GM23338 (cell line): ENCODE measurements around the gene AKNAD1. TPM values are rescaled to one million over a fixed set of nuclear protein-coding genes. Genes with fewer than 3 reads are reported as not detected.

ENCODE experiments used
- ATAC-seq: fragments of 200-7000 bp; cut with Tn5 transposase; 3 replicates; pipeline ENCODE4 v1.9.1; 2020
- DNase-seq: peaks from one replicate; pipeline ENCODE4 v3.0.0-alpha.2; 2015; ENCODE audit warnings: low spot score
- H2AFZ ChIP-seq: fragments of 200-600 bp; sonication (generic); 2 replicates; pipeline ENCODE4 v1.8.0; 2016; ENCODE audit warnings: antibody characterized with exemption, mild to moderate bottlenecking, moderate library complexity
- H3F3A ChIP-seq: fragments of 200-600 bp; sonication (generic); replicated peaks from 2 replicates; pipeline ENCODE4 v1.8.0; 2017; ENCODE audit warnings: antibody characterized with exemption, mixed run types, low read depth
- H3K27ac ChIP-seq: fragments of 200-600 bp; sonication (generic); 2 replicates; pipeline ENCODE4 v1.6.1; 2016; ENCODE audit warnings: low read depth
- H3K27me3 ChIP-seq: fragments of 200-600 bp; sonication (generic); 2 replicates; pipeline ENCODE4 v1.8.0; 2016; ENCODE audit warnings: mild to moderate bottlenecking, mixed run types, moderate library complexity; ENCODE audit not compliant: insufficient read depth
- H3K36me3 ChIP-seq: fragments of 200-600 bp; sonication (generic); 2 replicates; pipeline ENCODE4 v1.8.0; 2016; ENCODE audit warnings: mild to moderate bottlenecking; ENCODE audit not compliant: insufficient read depth
- H3K4me1 ChIP-seq: fragments of 200-600 bp; sonication (generic); 2 replicates; pipeline ENCODE4 v1.8.0; 2016; ENCODE audit warnings: mild to moderate bottlenecking, moderate library complexity; ENCODE audit not compliant: insufficient read depth
- H3K4me2 ChIP-seq: fragments of 200-600 bp; sonication (generic); 2 replicates; pipeline ENCODE4 v1.7.1; 2017; ENCODE audit warnings: mixed run types
- H3K4me3 ChIP-seq: fragments of 200-600 bp; sonication (generic); 2 replicates; pipeline ENCODE4 v1.6.1; 2016; ENCODE audit warnings: mixed run types
- H3K79me2 ChIP-seq: fragments of 200-600 bp; sonication (generic); replicated peaks from 2 replicates; pipeline ENCODE4 v1.8.0; 2017; ENCODE audit warnings: mild to moderate bottlenecking; ENCODE audit not compliant: insufficient read depth
- H3K9me2 ChIP-seq: fragments of 200-600 bp; sonication (generic); 2 replicates; pipeline ENCODE4 v1.8.0; 2017; ENCODE audit not compliant: insufficient read depth
- H4K20me1 ChIP-seq: fragments of 200-600 bp; sonication (generic); replicated peaks from 2 replicates; pipeline ENCODE4 v1.8.0; 2017; ENCODE audit warnings: mild to moderate bottlenecking; ENCODE audit not compliant: insufficient read depth
- H3K27ac Mint-ChIP-seq: 2 replicates; pipeline ENCODE4 v1.8.0; 2020; ENCODE audit warnings: inconsistent platforms, mild to moderate bottlenecking, moderate library complexity, mixed read lengths
- H3K27me3 Mint-ChIP-seq: 3 replicates; pipeline ENCODE4 v1.8.0; 2022; ENCODE audit warnings: low read depth, mild to moderate bottlenecking, moderate library complexity, mixed read lengths, inconsistent platforms; ENCODE audit not compliant: insufficient read depth, poor library complexity
- H3K36me3 Mint-ChIP-seq: 3 replicates; pipeline ENCODE4 v1.8.0; 2021; ENCODE audit warnings: low read depth, mild to moderate bottlenecking, inconsistent platforms, moderate library complexity, mixed read lengths
- H3K4me1 Mint-ChIP-seq: 3 replicates; pipeline ENCODE4 v1.8.0; 2020; ENCODE audit warnings: mild to moderate bottlenecking, inconsistent platforms, mixed read lengths
- H3K4me3 Mint-ChIP-seq: 3 replicates; pipeline ENCODE4 v1.8.0; 2021; ENCODE audit warnings: moderate library complexity, mild to moderate bottlenecking, inconsistent platforms, mixed read lengths
- H3K9me3 Mint-ChIP-seq: 3 replicates; pipeline ENCODE4 v1.8.0; 2020; ENCODE audit warnings: moderate library complexity, mild to moderate bottlenecking, inconsistent platforms, mixed read lengths
- ETS1 ChIP-seq: IDR thresholded peaks from 2 replicates; pipeline ENCODE4 v1.6.1; 2016; ENCODE audit warnings: antibody characterized with exemption
- EZH2 ChIP-seq: fragments of 200-600 bp; sonication (generic); IDR thresholded peaks from one replicate; pipeline ENCODE4 v1.8.0; 2017; ENCODE audit warnings: antibody characterized with exemption, mild to moderate bottlenecking, low read depth; ENCODE audit not compliant: unreplicated experiment
- EZH2phosphoT487 ChIP-seq: fragments of 200-600 bp; sonication (generic); IDR thresholded peaks from one replicate; pipeline ENCODE4 v1.8.1; 2018; ENCODE audit warnings: antibody characterized with exemption; ENCODE audit not compliant: unreplicated experiment
- JUNB ChIP-seq: IDR thresholded peaks from one replicate; pipeline ENCODE4 v1.6.1; 2016; ENCODE audit warnings: antibody characterized with exemption; ENCODE audit not compliant: unreplicated experiment
- NANOG ChIP-seq: IDR thresholded peaks from 2 replicates; pipeline ENCODE4 v1.6.1; 2016; ENCODE audit warnings: antibody characterized with exemption, borderline replicate concordance
- POLR2AphosphoS5 ChIP-seq: IDR thresholded peaks from 2 replicates; pipeline ENCODE4 v1.6.1; 2016; ENCODE audit warnings: antibody characterized with exemption, low read depth
- ZNF114 ChIP-seq: fragments of 250-450 bp; sonication (Bioruptor Pico); IDR thresholded peaks from 2 replicates; pipeline ENCODE4 v1.5.0; 2020; ENCODE audit warnings: mild to moderate bottlenecking, moderate library complexity
- ZNF331 ChIP-seq: fragments of 250-450 bp; sonication (Bioruptor Pico); IDR thresholded peaks from 2 replicates; pipeline ENCODE4 v1.5.0; 2020; ENCODE audit warnings: low read depth, mild to moderate bottlenecking, moderate library complexity
- ZNF462 ChIP-seq: fragments of 250-450 bp; sonication (Bioruptor Pico); IDR thresholded peaks from 2 replicates; pipeline ENCODE4 v1.5.0; 2020; ENCODE audit warnings: mild to moderate bottlenecking, moderate library complexity
- polyA plus RNA-seq: library from polyadenylated mRNA; unstranded; fragments of >200 nt; fragmentation: Nextera tagmentation; extraction: Ambion mirVana; gene quantifications from 2 replicates; pipeline ENCODE4 v1.2.1, GENCODE V29; 2016
- total RNA-seq: library from RNA; depleted of rRNA; stranded (reverse); fragments of >200 nt; shearing (Covaris generic); gene quantifications from 2 replicates; pipeline ENCODE4 v1.2.3, GENCODE V29; 2014
- TF ChIP-seq, protein P1 (sequence below): IDR thresholded peaks from one replicate; pipeline ENCODE4 v1.6.1; 2018; ENCODE audit warnings: antibody characterized with exemption; ENCODE audit not compliant: unreplicated experiment

AKNAD1 gene
- total and polyA plus RNA-seq, 2 experiments from 2014 or later: not detected

DNA sequence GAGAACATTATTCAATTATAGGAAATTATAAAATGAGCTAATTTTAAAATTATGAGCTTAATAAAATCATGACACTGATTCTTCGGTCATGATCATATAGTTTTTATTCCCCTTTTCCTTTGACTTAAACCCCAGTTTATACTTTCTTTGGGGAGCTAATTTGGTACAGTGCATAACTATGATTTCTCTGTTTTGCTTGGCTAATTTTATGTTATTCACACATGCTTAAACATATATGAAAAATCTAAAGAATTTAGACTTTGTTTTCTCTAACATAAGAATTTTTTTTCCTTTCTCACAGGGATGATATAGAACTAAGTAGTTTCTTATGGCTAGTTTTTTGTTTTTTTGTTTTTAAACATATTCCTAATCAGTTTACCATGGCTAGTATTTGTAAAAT lies 57.9 kb downstream of the AKNAD1 start:
- no peak overlapping the region for H3K27ac ChIP-seq
- H3K4me1 ChIP-seq: no peaks in the 10 kb centered on the region
- no peaks in the 10 kb centered on the region for H3K79me2 ChIP-seq
- ATAC-seq (no peak), DNase-seq (no peak)
- Mint-ChIP-seq H3K4me1 (no peaks in the 10 kb centered on the region), H3K4me3 (no peak overlapping the region), H3K27me3 (no peaks in the 10 kb centered on the region), H3K9me3 (no peaks in the 10 kb centered on the region), H3K36me3 (peaks cover 18% of the 10 kb centered on the region), H3K27ac (no peak overlapping the region)
- H3F3A ChIP-seq: no peaks in the 10 kb centered on the region
- peaks cover 4% of the 10 kb centered on the region; the same call in 1 of the 2 replicates for H3K36me3 ChIP-seq
- H3K27me3 ChIP-seq: no peaks in the 10 kb centered on the region
- TF ChIP-seq, protein P1, sequence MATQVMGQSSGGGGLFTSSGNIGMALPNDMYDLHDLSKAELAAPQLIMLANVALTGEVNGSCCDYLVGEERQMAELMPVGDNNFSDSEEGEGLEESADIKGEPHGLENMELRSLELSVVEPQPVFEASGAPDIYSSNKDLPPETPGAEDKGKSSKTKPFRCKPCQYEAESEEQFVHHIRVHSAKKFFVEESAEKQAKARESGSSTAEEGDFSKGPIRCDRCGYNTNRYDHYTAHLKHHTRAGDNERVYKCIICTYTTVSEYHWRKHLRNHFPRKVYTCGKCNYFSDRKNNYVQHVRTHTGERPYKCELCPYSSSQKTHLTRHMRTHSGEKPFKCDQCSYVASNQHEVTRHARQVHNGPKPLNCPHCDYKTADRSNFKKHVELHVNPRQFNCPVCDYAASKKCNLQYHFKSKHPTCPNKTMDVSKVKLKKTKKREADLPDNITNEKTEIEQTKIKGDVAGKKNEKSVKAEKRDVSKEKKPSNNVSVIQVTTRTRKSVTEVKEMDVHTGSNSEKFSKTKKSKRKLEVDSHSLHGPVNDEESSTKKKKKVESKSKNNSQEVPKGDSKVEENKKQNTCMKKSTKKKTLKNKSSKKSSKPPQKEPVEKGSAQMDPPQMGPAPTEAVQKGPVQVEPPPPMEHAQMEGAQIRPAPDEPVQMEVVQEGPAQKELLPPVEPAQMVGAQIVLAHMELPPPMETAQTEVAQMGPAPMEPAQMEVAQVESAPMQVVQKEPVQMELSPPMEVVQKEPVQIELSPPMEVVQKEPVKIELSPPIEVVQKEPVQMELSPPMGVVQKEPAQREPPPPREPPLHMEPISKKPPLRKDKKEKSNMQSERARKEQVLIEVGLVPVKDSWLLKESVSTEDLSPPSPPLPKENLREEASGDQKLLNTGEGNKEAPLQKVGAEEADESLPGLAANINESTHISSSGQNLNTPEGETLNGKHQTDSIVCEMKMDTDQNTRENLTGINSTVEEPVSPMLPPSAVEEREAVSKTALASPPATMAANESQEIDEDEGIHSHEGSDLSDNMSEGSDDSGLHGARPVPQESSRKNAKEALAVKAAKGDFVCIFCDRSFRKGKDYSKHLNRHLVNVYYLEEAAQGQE: no peak
- TF ChIP-seq ZNF331 (CRISPR knock-in tag) (no peak), ZNF114 (no peak), EZH2 (no peak), EZH2phosphoT487 (no peak), NANOG (no peak), JUNB (no peak), POLR2AphosphoS5 (no peak), ETS1 (no peak), ZNF462 (no peak)
- H4K20me1 ChIP-seq: no peaks in the 10 kb centered on the region
- no peak overlapping the region for H2AFZ ChIP-seq
- H3K4me2 ChIP-seq: no peak overlapping the region
- no peak overlapping the region for H3K4me3 ChIP-seq
- no peaks in the 10 kb centered on the region for H3K9me2 ChIP-seq
